SKM-1 treated with dmso at 0.1 percent for 144 hours (cell line): ENCODE measurements around the gene TIMP3.

Experiments used
- DNase-seq: peaks from one replicate; lab custom pipeline; 2025; ENCODE audit not compliant: unreplicated experiment; lab: John Stamatoyannopoulos, UW

TIMP3 gene

GRCh38 chr22:32801537-32802236 lies at the start of gene TIMP3:
TIMP3 (plus strand) TSS chr22:32801705; CDS start chr22:32802002, 297 bp downstream.
- DNase-seq = no peak

DNA sequence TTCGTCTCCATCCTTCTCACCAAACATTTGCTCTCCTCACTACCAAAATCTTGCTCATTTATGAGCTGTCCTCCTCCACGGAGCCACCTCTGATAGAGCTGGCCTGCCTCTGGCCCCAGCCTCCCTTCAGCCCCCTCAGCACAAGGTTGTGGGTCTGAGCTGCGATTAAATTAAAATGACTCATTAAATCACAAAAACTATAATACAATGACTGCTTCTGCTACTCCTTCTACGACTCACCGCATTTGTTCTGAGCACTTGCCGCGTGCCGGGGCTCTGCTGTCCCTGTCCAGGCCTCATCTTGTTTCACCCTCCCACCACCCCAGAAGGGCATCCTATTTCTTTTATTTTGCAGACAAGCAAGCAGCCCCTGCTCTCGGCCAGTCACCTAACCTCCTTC lies 49.2 kb upstream of the TIMP3 start:
- no peak for DNase-seq

- DNase-seq = no peak
Measured at GRCh38 chr22:32752816-32753520, 48.5 kb upstream of the TIMP3 start.

GRCh38 chr22:32753591-32753990 lies 47.9 kb upstream of the TIMP3 start:
- DNase-seq = no peak

DNA sequence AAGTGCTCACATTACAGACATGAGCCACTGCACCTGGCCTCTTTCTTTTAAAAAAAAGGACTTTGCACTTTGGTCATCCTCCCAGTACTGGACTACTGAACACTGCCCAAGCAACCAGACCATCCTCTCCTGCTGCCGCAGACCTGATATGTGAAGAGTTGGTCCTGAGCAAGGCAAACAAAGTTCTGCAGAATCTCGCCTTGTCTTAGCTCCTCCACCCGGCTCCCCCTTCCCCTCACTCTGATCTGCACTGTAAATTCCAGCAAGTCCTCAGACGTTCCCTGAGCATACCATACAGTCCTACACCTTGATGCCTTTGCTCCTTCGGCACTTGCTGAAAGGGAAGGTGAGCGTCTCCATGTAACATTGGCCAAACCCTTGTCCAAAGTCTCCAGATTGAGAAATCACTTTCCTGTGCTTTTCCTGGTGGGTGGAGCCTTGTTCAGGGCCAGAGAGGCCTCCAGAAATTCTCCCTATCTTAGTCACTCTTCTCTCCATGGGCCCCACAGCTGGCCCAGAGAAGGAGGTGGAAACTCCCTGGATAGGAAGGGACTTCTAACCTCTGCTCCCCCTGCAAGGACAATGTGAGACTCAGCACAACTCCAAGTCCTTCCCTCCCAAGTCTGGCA lies 47.0 kb upstream of the TIMP3 start:
- DNase-seq = no peak

DNA sequence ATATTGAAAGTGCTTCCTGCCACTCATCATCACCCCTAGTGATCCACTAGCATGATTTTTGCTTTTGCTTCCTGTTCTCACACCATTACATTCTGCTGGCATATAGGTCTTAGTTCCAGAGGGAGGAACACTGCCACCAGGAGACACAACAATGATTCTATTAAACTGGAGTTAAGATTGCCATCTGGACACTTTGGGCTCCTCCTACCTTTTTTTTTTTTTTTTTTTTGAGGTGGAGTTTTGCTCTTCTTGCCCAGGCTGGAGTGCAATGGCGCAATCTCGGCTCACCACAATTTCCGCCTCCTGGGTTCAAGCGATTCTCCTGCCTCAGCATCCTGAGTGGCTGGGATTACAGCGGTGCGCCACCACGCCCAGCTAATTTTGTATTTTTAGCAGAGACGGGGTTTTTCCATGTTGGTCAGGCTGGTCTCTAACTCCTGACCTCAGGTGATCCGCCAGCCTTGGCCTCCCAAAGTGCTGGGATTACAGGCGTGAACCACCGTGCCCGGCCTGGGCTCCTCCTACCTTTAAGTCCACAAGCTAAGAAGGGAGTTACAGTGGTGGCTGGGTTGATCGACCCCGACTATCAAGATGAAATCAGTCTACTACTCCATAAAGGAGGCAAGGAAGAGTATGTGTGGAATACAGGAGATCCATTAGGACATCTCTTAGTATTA lies 44.3 kb upstream of the TIMP3 start:
- DNase-seq = peak; percentile 21

DNA sequence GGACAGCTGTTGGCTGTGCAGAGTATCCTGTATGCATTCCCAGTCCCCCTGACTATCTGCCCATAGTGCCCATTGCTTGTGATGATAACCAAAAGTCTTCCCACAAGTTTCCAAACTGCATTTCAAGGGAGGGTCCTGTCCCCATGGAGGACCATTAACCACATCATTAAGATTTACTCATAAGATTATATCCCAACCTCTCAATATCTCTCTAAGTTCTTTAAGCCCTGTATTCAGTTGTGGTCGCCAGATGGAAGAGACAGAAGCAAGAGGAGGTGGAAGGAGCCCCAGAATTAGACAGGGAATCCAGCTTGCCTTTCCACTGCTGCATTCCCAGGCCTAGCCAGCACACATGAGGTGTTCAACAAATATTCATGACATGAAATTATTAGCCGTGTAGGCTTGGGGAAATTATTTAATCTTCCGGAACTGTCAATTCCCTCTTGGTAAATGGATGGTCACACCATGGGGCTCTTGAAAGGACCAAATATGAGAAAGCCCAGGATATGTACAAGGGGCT lies 42.6 kb upstream of the TIMP3 start:
- DNase-seq = no peak

- DNase-seq = no peak
Measured at GRCh38 chr22:32760396-32760795, 41.1 kb upstream of the TIMP3 start.

DNA sequence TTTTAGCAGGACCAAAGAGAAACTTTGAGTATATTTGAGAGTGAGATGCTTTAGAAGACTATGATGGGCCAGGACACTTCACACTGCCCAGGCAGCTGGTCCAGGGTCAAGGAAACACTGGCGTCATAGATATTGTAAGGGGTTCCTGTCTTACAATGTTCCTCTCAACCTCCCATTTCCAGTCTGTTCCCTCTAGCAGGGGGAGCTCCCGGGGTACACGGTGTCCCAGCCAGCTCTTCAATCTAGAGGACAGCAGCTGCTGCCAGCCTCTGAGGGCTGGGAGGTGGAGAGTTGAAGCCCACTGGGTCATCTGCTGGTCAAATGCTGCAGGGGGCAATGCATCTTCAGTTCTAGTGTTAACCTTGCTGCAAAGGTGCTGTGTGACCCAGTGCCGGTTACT lies 40.7 kb upstream of the TIMP3 start:
- no peak for DNase-seq

- DNase-seq = no peak
Measured at GRCh38 chr22:32761251-32761903, 40.1 kb upstream of the TIMP3 start.

- DNase-seq = peak; percentile 2
Measured at GRCh38 chr22:32764330-32765131, 37.0 kb upstream of the TIMP3 start.

- no peak for DNase-seq
Measured at GRCh38 chr22:32765132-32765618, 36.3 kb upstream of the TIMP3 start.

DNA sequence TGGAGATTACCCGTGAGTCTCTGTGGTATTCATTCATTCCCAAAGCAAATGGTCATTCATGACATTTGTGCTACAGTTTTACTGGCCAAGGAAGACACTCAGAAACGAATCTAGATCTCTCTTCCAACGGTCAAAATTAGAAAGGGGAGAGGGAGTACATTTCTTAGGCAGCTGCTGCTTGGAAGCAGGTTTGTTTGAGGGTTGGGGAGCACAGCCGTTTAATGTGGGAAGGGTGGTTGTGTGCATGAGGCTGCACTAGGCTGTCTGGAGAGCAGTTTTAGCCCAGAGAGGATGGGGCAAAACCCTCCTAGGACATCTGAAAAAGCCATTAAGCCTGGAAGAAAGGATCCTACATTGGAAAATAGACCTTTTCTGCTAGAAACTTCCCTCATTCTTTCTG lies 29.7 kb upstream of the TIMP3 start:
- DNase-seq = no peak

- peak; percentile 3 for DNase-seq
Measured at GRCh38 chr22:32775957-32776356, 25.5 kb upstream of the TIMP3 start.

DNA sequence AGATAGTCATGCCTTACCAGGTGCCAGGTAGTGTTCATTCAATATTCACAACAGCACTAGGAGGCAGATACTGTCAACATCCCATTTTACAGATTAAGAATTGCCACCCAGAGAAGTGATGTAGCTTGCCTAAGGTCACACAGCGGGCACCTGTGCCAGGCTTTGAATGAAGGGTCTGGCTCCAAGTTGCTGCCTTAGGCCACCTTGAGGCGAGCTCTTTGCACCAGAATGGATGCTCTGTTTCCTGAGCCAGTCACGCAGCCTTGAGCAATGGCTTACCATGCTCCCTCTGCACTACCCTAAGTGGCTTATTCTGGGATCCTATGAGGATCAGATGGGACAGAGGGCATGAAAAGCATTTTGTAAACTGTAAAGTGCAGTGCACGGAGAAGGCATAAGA lies 25.1 kb upstream of the TIMP3 start:
- no peak for DNase-seq

DNA sequence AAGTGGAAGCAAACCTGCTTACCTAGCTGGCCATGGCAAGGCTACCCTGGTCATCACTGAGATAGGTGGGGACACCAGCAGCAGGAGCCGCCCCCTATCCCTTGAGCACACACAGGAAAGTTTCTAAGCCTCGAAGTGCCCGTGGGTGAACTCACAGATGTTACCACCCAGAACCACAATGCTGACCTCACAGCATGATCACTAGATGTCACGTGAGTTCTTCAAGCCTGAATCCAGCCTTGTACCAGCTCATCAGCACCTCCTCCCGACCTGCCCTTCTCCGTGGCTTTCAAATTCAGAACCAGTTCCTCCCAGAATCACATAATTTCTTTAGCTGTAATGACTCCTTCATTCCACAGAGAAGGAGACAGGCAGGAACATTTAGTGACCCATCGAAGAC lies 24.7 kb upstream of the TIMP3 start:
- DNase-seq = no peak

DNA sequence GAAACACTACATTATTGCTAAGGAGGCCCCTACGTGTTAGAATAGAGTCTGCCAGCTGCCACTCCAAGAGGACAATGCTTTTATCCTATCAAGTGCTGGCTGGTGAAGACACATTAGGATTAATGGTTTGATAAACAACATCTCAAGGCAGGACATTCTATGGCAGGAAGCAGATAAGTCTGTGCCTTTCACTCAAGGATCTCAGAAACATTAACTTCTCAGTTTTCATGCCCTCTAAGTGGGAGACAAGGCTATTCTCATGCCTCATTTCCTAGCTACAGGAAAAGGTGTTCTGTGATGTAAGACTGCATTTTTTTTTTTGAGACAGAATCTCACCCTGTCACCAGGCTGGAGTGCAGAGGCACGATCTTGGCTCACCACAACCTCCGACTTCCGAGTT lies 23.5 kb upstream of the TIMP3 start:
- DNase-seq = no peak

DNA sequence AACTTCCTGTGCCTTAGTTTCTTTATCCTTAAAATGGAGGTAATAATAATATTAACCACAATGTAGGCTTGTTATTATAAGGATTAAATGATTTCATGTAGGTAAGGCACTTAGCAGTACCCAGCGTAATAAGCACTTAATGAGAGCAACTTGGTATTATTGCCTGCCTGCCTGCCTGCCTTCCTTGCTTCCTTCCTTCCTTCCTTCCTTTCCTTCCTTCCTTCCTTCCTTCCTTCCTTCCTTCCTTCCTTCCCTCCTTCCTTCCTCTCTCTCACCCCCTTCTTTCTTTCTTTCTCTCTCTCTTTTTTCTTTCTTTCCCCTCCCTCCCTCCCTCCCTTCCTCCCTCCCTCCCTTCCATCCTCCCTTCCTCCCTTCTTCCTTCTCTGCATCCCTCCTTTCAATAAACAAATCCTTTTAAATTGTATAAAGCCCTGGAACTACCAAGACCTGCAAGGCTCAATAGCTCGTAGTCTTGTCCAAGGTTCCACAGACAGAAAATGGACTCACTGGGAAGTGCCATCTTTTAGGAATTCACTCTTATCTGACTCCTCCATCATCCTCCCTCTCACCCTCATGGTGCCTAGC lies 20.7 kb upstream of the TIMP3 start:
- DNase-seq = no peak

GRCh38 chr22:32781695-32782094 lies 19.8 kb upstream of the TIMP3 start:
- DNase-seq = no peak
